ENCODE data around the gene DTL. TPM values are rescaled to one million over a fixed set of nuclear protein-coding genes. Genes with fewer than 3 reads are reported as not detected.

DTL gene
- total RNA-seq, 1 donor from 2014 or later, result 6.3 TPM

- Histone ChIP-seq H3K4me3 (ENCODE audit: insufficient read depth, low read depth, low read length) (no peak overlapping the region), H3K9ac (ENCODE audit: low read length) (no peak overlapping the region), H3K27ac (ENCODE audit: low read depth, low read length) (no peak overlapping the region), H3K27me3 (ENCODE audit: insufficient read depth, low read length) (no peaks in the 10 kb centered on the region), H3K9me3 (ENCODE audit: insufficient read depth, low read depth, low read length) (no peaks in the 10 kb centered on the region), H4K20me1 (ENCODE audit: insufficient read depth, low read length) (no peaks in the 10 kb centered on the region), H3K79me2 (ENCODE audit: insufficient read depth, low read length) (no peaks in the 10 kb centered on the region), H2AFZ (ENCODE audit: low read depth, low read length) (no peak overlapping the region), H3K4me2 (ENCODE audit: low read length) (no peak overlapping the region), H3K36me3 (ENCODE audit: insufficient read depth, low read length) (no peaks in the 10 kb centered on the region), H3K4me1 (ENCODE audit: insufficient read depth, low read length) (no peaks in the 10 kb centered on the region)
- no peak overlapping the region for H3K4me3 Mint-ChIP-seq (ENCODE audit: unreplicated experiment)
- H3K36me3 Mint-ChIP-seq (ENCODE audit: low read depth, unreplicated experiment), result no peaks in the 10 kb centered on the region
- no peak for FAIRE-seq
- TF ChIP-seq EZH2 (IDR thresholded peaks at IDR 0.05; ENCODE audit: insufficient read depth, low read length) (no peak), CTCF (IDR thresholded peaks at IDR 0.05; ENCODE audit: insufficient read depth, low read depth, low read length) (no peak)
- H3K27me3 Mint-ChIP-seq (ENCODE audit: low read depth, unreplicated experiment), result peaks cover 8% of the 10 kb centered on the region
- DNase-seq (ENCODE audit: low read depth), result no peak
- no peak overlapping the region for H3K27ac Mint-ChIP-seq (ENCODE audit: unreplicated experiment)
- H3K9me3 Mint-ChIP-seq (ENCODE audit: unreplicated experiment), result peaks cover 8% of the 10 kb centered on the region
- H3K4me1 Mint-ChIP-seq (ENCODE audit: low read depth, unreplicated experiment), result no peaks in the 10 kb centered on the region
Observed at GRCh38 chr1:212138457-212138856, 102.9 kb downstream of the DTL start.

- H3K4me3 ChIP-seq (ENCODE audit: insufficient read depth, low read depth, low read length), result no peak overlapping the region
- H3K27ac Mint-ChIP-seq (ENCODE audit: unreplicated experiment), result no peak overlapping the region
Observed at GRCh38 chr1:212139526-212140135, 104.1 kb downstream of the DTL start.

More at GRCh38 chr1:212139526-212140135, 104.1 kb downstream of the DTL start:
- Histone ChIP-seq H3K9ac (ENCODE audit: low read length) (no peak overlapping the region), H3K79me2 (ENCODE audit: insufficient read depth, low read length) (no peaks in the 10 kb centered on the region), H3K4me1 (ENCODE audit: insufficient read depth, low read length) (no peaks in the 10 kb centered on the region), H3K9me3 (ENCODE audit: insufficient read depth, low read depth, low read length) (no peaks in the 10 kb centered on the region), H3K27me3 (ENCODE audit: insufficient read depth, low read length) (no peaks in the 10 kb centered on the region), H4K20me1 (ENCODE audit: insufficient read depth, low read length) (no peaks in the 10 kb centered on the region), H3K36me3 (ENCODE audit: insufficient read depth, low read length) (no peaks in the 10 kb centered on the region), H2AFZ (ENCODE audit: low read depth, low read length) (no peak overlapping the region), H3K4me2 (ENCODE audit: low read length) (no peak overlapping the region), H3K27ac (ENCODE audit: low read depth, low read length) (no peak overlapping the region)
- Mint-ChIP-seq H3K4me3 (ENCODE audit: unreplicated experiment) (no peak overlapping the region), H3K9me3 (ENCODE audit: unreplicated experiment) (peaks cover 6% of the 10 kb centered on the region), H3K4me1 (ENCODE audit: low read depth, unreplicated experiment) (no peaks in the 10 kb centered on the region), H3K27me3 (ENCODE audit: low read depth, unreplicated experiment) (peaks cover 8% of the 10 kb centered on the region), H3K36me3 (ENCODE audit: low read depth, unreplicated experiment) (no peaks in the 10 kb centered on the region)
- DNase-seq (ENCODE audit: low read depth), result no peak
- TF ChIP-seq EZH2 (IDR thresholded peaks at IDR 0.05; ENCODE audit: insufficient read depth, low read length), result no peak
- no peak for TF ChIP-seq CTCF (IDR thresholded peaks at IDR 0.05; ENCODE audit: insufficient read depth, low read depth, low read length)
- FAIRE-seq, result no peak

Measured in astrocyte (in vitro differentiated cells and primary cell).